ENCODE results near the gene RIC3. TPM values are rescaled to one million over a fixed set of nuclear protein-coding genes. Genes with fewer than 3 reads are reported as not detected.

The RIC3 gene
- total and polyA plus RNA-seq, 8 donors, result 1.1 to 29.5 (median 13.4) TPM; not detected in 1

DNA sequence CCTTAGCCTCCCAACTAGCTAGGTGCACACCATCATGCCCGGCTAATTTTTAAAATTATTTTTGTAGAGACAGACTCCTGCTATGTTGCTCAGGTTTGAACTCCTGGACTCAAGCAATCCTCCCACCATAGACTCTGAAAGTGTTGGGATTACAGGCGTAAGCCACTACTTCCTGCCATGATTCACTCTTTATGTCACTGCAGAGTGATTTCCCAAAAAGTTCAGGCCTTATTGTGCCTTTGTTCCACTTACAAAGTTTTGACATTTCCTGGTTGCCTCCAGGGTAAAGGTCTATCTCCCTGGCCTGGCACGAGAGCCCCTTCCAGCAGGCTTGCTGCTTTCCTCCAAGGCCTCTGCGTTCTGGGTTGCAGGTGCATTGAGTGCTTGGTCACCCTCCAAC lies 44.6 kb upstream of the RIC3 start:
- intact Hi-C loops (cut with DNase I; ENCODE audit: low total_unique reads), result no loop called here
- Histone ChIP-seq H3K9me3 (no peaks in the 10 kb centered on the region), H3K4me1 (no peaks in the 10 kb centered on the region), H3K4me3 (no peak overlapping the region), H3K27ac (no peak overlapping the region), H3K27me3 (peaks cover 0 to 18% (median 0%) of the 10 kb centered on the region in 3 donors), H3K36me3 (no peaks in the 10 kb centered on the region)
- DNase-seq, result no peak
- TF ChIP-seq POLR2A (IDR thresholded peaks at IDR 0.05) (no peak), POLR2AphosphoS5 (IDR thresholded peaks at IDR 0.05) (no peak), EP300 (IDR thresholded peaks at IDR 0.05) (no peak)
- TF ChIP-seq, protein P1, sequence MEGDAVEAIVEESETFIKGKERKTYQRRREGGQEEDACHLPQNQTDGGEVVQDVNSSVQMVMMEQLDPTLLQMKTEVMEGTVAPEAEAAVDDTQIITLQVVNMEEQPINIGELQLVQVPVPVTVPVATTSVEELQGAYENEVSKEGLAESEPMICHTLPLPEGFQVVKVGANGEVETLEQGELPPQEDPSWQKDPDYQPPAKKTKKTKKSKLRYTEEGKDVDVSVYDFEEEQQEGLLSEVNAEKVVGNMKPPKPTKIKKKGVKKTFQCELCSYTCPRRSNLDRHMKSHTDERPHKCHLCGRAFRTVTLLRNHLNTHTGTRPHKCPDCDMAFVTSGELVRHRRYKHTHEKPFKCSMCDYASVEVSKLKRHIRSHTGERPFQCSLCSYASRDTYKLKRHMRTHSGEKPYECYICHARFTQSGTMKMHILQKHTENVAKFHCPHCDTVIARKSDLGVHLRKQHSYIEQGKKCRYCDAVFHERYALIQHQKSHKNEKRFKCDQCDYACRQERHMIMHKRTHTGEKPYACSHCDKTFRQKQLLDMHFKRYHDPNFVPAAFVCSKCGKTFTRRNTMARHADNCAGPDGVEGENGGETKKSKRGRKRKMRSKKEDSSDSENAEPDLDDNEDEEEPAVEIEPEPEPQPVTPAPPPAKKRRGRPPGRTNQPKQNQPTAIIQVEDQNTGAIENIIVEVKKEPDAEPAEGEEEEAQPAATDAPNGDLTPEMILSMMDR (IDR thresholded peaks at IDR 0.05), result no peak
- 69 to 79% (median 73%) methylated on average over 4 of the region's 4 CpGs for WGBS, 5 donors

DNA sequence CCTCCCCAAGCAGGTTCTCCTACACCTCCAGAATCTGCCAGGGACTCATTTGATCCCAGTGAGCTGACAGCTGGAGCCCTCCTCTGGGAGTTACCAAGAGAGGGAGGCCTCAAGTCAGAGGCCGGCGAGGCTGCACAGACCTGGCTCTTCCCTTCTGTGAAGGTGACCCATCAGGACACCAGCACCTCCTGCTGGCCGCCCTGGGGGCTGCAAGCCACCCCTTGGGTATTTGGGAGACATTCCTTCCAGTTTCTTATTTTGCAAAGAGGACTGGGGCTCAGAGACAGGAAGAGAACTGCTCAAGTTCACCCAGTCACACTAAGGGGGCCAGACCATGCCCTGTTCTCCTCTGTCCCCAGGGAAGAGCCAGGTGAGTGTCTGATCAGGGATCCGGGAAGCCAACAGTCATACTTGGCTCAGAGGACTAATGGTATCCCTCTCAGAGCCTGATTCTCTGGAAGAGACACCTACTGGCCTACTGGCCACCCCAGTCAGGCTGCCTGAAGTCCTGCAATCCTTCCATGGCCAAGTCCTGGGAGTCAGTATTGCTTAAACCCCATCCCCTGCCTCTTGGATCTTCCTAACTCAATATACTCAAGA lies 40.5 kb upstream of the RIC3 start:
- Histone ChIP-seq H3K4me1 (peaks cover 5 to 24% (median 13%) of the 10 kb centered on the region in 4 donors), H3K27me3 (peaks cover 0 to 45% (median 9%) of the 10 kb centered on the region in 3 donors), H3K4me3 (no peak overlapping the region), H3K27ac (no peak overlapping the region), H3K9me3 (no peaks in the 10 kb centered on the region), H3K36me3 (no peaks in the 10 kb centered on the region)
- intact Hi-C loops (cut with DNase I; ENCODE audit: low total_unique reads), result no loop called here
- WGBS, 5 donors, result 20 to 65% (median 51%) methylated on average over 1 to 4 of the region's 4 CpGs
- DNase-seq, result peak in 1 of 2 donors; percentile 33
- TF ChIP-seq, protein P1 (IDR thresholded peaks at IDR 0.05), result peak in 4 of 7 experiments; percentile 25 to 47 (median 34)
- no peak for TF ChIP-seq EP300 (IDR thresholded peaks at IDR 0.05)

DNA sequence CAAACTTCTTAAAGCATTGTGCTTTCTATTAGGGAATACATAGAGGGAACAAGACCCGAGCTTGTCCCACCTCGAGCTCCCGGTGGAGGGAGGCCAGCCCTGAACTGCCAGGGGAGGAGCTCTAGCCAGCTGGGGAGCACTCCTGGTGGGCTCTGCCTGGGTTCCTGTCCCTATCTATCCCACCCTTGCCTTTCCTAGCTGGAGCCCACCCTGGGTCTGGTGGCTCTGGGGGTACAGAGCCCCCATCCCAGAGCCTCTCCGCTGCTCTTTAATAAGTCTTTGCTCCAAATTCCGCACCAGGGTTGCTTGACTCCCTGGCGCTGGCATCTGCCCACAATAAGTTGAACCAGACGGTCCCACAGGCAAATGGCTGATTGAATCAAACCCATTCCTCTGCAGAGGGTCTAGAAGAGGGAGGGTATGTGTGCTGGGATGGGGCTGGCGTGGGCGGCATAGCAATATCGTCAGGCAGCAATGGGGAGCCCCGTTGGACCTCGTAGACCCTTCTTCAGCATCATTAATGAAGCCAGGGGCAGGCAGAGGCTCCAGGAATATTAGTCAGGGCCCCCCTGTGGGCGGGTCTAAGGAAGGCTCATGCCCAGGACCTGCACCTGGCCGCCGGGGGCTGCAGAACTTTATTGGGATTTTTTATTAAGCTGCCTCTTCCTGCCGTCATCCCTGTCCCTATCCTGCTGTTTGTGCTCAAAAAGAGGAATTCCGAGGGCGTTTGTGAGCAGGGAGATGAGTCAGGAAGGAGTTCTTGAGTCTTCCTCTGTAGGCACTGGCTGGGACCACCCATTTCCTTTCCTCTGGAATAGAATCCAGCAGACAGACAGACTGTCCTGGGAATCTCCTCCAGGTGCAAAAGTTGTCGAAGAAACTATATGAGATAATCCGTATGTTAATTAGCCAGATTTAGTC lies 38.5 kb upstream of the RIC3 start:
- H3K27ac ChIP-seq, result peak overlapping the region in 4 of 5 donors; percentile 44 to 58 (median 55)
- WGBS, 5 donors, result 49 to 52% (median 50%) methylated on average over 17 to 20 of the region's 20 CpGs
- no peak for TF ChIP-seq POLR2AphosphoS5 (IDR thresholded peaks at IDR 0.05)
- TF ChIP-seq POLR2A (IDR thresholded peaks at IDR 0.05), result no peak
- no peak for TF ChIP-seq EP300 (IDR thresholded peaks at IDR 0.05)
- TF ChIP-seq, protein P1 (IDR thresholded peaks at IDR 0.05), result no peak
- H3K36me3 ChIP-seq, result no peaks in the 10 kb centered on the region
- peaks cover 0 to 45% (median 9%) of the 10 kb centered on the region in 3 donors for H3K27me3 ChIP-seq
- peaks cover 5 to 24% (median 13%) of the 10 kb centered on the region in 4 donors for H3K4me1 ChIP-seq
- no peak overlapping the region for H3K4me3 ChIP-seq
- no peaks in the 10 kb centered on the region for H3K9me3 ChIP-seq
- intact Hi-C loops (cut with DNase I; ENCODE audit: low total_unique reads), result no loop called here
- DNase-seq, result peak in 1 of 2 donors; percentile 17

DNA sequence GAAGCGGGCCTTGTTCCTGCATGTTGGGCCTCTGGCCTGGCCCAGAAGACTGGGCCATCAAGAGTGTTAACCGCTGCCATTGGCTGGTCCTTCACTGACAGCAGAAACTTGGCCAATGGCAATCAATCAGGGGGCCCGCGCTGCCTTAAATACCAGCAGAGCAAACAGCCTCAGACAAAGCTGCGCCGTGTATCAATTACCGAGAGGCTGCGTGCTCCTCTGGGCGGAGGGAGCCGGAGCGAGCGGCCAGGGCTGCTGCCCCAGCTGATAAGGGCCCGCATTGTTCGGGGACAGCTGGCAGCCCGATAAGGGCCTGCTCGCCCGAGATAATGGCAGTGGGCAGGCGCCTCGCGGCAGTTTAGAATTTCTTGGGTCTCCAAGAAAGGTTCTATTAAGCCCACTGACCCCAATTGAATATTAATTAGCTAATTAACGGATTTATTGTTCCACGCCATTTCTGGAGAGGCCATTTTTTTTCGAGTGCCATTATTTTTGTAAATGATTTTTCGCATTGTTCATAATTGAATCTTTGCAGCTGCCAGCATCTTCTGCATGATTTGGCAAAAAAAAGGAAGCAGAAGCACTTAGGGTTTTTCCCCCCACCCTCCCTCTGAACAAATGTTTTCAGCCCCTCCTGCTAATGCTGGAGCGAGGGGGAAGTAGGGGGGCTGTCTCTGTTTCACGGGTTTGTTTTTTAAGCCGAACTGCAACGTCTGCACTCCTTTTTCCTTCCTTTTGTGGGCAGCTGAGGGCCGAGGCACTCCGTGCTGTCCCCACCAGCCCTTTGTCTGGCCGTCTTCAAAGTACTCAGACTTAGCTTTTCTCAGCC lies 37.6 kb upstream of the RIC3 start:
- intact Hi-C loops (cut with DNase I; ENCODE audit: low total_unique reads), result no loop called here
- Histone ChIP-seq H3K4me3 (peak overlapping the region in 1 of 4 donors; percentile 6), H3K27me3 (peaks cover 0 to 45% (median 9%) of the 10 kb centered on the region in 3 donors), H3K4me1 (peaks cover 5 to 24% (median 13%) of the 10 kb centered on the region in 4 donors), H3K27ac (peak overlapping the region in 4 of 5 donors; percentile 52 to 69 (median 58)), H3K9me3 (no peaks in the 10 kb centered on the region), H3K36me3 (no peaks in the 10 kb centered on the region)
- TF ChIP-seq EP300 (IDR thresholded peaks at IDR 0.05), result no peak
- TF ChIP-seq POLR2AphosphoS5 (IDR thresholded peaks at IDR 0.05), result peak in 2 of 3 donors; percentile 16 to 45
- peak; percentile 78 to 89 for DNase-seq
- 9 to 25% (median 18%) methylated on average over 21 to 31 of the region's 31 CpGs for WGBS, 5 donors
